Right renal pelvis (tissue), 4 donors: ENCODE measurements around the gene AGO4. TPM values are rescaled to one million over a fixed set of nuclear protein-coding genes. Genes with fewer than 3 reads are reported as not detected.
"Not testable (repeated sequence)": the region's sequence is repeated elsewhere in the genome, so short reads cannot be mapped to it uniquely, and the experiment has no call there.

Experiments used
- DNase-seq, 4 donors: peaks; one replicate each; pipeline ENCODE4 v3.0.0-alpha.2; 2013; ENCODE audit warnings: low read depth in 4 of 4, low spot score in 3 of 4, missing footprints in 1 of 4
- polyA plus RNA-seq, 4 donors: library from polyadenylated mRNA; unstranded; fragments of 120-200 nt; gene quantifications; one replicate each; pipeline ENCODE4 v1.2.1, GENCODE V29; 2013; ENCODE audit not compliant: insufficient read length in 4 of 4

Gene AGO4
- polyA plus RNA-seq, 4 donors: 15.6 to 21.1 (median 18.4) TPM

DNA sequence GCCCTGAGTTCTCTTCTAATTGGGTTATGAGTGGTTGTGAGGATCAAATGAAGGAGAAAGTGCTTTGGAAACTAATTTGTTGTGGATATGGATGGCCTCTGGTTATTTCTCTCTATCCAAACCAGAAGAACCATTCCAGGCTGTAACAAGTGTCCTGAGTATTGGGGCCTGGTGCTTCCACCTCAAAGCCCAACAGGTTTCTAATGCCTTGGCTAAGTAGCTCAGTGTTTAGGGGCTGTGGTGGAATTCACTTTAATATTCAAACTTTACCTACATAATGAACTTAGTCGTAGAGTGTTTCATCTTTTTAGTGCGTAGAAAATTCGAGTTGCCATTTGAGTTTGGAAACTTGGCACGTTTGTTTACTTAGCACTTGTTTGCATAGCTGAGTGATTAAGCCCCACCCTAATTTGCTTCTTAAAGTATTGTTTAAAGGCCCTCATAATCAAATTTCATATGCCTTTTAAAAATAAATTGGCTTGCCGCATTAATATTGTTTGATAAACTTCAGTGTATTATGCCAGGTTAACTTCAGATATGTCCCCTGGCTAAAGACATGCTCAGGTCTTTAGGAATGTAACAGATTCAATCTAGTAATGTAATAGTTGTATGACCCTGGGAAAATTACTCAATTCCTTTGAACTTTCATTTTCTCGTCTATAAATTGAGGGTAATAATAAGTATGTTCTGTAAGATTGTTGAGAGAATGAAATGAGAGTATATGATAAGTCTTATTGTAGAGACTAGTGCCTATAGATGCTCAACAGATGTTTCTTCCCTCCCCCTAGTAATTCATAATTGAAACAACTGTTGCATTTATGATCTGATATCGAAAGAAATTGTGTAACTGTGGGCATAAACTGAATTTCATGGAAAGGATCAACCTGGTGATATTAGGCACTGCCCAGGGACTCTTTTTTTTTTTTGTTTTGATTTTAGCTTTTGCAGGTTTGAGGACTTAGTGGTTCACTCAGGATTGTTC, 1.6 kb downstream of the AGO4 start:
- no peak for DNase-seq

DNA sequence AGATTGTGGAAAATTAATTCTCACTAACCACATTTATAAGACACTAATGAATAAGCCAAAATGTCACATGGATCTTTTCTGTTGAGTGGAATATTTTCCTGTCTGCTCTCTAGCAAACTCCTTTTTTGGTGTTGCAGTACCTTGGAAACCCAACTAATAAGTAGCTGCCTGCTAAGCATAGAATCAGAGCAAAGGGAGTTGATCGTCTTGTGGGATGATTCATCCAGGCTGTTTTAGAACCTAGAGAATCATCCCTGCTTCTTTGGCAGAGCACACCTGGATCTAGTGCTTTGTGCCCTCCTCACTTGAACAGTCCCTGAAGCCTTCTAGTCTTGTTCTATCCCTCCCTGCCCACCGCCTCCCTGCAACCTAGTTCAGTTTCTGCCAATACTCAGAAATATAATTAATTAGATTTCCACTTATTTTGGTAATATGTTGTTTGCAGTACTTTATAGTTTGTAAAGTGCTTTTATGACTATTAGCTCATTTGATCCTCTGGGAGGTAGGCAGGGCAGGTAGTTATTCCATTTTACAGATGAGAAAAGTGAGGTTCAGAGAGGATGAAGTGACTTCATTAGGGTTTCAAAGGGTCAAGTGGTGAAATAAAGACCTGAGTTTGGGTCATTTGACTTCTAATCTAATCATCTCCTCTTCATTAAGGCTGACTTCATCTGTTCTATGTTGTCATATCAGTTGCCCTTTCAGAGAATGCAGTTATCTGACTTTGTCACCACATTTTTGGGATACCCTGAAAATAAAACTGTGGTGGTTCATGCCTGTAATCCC, 2.5 kb downstream of the AGO4 start:
- DNase-seq: no peak

DNA sequence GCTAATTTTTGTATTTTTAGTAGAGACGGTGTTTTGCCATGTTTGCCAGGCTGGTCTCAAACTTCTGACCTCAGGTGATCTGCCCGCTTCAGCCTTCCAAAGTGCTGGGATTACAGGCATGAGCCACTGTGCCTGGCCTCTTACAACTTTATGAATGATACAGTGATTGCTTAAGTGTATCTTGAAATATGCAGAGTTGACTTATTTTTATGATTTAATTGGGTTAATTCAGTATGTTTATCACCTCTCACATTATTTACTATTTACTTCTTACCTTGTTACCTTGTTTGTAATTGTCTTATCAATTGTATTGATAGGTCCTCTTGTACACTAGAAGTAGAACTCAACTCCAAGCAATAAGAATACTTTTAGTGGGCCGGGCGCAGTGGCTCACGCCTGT, 4.9 kb downstream of the AGO4 start:
- DNase-seq: not testable (repeated sequence)

DNA sequence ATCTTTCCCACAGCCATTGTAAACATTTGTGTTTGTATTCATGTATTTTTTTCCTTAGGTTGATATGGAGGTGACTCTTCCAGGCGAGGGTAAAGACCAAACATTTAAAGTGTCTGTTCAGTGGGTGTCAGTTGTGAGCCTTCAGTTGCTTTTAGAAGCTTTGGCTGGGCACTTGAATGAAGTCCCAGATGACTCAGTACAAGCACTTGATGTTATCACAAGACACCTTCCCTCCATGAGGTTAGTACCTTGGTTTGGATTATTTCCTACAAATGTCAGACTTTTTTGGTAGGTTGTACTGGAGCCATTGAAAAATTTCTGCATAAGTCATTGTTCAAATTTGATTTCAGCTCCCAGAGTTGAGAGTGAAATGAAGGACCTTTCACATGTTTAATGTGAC, 17.4 kb downstream of the AGO4 start:
- no peak for DNase-seq

DNA sequence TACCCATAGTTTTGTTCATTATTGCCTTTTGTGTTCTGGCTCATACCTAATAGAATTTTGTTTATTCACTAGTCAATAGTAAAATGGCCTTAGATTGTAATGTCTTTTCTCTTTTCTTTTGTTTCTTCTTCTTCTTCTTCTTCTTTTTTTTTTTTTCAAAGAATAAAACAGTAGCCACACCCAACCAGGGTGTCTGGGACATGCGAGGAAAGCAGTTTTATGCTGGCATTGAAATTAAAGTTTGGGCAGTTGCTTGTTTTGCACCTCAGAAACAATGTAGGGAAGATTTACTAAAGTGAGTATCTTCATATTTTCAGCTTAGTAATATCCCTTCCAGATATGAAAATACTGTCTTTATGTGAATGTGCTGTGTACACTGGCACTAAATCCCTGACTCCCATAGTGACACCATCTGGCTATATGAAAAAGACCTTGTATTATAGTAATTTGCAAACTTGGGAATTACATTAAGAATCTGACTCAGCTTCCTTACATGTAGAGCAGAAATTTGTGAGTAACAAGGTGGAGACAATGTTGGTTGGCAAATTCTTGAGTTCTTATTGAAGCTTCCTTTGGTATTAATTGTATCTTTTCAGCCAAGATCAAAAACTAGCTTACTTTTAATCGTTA, 24.6 kb downstream of the AGO4 start:
- DNase-seq: no peak

DNA sequence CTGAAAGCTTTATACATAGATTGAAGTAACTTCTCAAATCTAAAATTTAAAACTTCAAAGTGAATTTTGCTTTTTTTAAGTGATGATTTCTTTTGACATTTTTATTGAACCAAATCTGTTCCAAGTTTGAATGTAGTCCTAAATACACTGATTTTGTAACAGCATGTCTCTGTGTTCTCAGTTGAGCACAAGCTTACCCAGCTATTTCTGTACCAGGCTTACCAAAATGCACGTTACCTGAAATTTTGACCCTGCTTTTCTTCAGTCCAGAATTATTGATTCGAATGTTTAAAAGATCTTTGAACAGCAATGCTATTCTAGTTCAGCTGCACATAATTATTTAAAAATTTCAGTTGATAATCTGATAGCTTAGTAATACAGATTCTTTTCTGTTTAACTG, 25.6 kb downstream of the AGO4 start:
- no peak for DNase-seq

DNA sequence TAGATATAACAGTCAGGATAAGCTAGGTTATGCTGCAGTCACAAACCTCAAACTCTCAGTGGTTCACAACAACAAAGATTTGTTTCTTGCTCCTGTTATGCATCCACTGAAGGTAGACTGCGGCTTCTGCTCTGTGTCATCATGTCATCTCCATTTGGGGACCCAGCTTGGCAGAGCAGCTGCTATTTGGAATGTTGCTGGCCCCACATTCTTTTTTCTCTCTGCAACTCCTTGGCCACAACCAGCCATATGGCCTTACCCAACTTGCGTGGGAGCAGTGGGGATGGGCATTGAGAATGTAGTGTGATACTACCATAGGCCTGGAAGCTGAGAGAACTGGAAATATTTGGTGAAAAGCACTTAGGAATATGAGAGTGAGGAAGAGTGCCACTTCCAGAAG, 26.4 kb downstream of the AGO4 start:
- DNase-seq: no peak

DNA sequence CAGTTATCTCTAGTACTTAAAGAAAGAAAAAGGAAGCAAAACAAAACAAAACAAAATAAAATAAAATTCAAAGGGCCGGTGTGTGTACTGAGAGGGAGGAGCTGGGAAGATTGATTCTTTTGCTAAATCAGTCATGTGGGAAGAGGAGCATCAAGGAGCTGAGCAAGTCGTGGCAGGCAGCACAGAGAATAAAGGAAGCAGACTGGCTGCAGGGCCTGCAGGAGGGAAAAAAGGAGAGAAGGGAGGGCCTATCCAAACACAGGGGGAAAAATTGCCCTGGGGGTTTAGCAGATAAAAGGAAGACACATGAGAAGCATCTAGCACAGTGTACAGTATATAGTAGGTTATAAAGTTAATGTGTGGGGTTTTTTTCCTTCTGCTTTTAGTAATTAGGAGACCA, 27.6 kb downstream of the AGO4 start:
- no peak for DNase-seq

DNA sequence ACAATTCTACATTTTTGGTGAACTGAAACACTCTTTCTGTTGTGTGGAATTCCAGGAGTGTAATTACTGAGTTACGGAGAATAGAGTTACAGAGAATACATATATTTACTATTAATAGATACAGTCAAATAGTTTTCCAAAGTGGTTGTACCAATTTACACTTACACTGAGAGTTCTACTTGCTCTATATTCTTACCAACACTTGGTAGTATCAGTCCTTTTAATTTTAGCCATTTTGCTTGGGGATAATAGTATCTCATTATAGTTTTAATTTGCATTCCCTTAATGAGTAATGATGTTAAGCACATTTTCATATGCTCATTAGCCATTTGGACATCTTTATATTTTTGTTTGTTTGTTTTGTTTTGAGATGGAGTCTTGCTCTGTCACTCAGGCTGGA, 28.9 kb downstream of the AGO4 start:
- no peak for DNase-seq

DNA sequence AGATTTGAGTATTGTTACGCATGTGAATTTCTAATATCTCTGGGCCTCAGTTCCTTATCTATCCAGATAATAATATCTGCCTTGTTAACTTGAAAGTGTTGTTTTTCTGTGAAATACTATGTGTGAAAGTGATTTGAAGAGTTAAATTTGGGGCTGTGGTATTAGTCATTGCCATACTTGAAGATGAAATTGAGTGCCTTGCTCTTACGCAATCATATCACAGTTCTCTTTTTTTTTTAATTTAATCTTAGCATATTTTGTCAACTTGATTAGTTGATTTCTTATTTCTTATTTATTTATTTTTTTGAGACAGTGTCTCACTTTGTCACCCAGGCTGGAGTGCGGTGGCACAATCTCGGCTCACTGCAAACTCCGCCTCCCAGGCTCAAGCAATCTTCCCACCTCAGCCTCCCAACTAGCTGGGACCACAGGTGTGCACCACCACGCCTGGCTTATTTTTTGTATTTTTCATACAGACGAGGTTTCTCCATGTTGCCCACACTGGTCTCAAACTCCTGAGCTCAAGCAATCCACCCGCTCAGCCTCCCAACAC, 31.0 kb downstream of the AGO4 start:
- DNase-seq: no peak

DNA sequence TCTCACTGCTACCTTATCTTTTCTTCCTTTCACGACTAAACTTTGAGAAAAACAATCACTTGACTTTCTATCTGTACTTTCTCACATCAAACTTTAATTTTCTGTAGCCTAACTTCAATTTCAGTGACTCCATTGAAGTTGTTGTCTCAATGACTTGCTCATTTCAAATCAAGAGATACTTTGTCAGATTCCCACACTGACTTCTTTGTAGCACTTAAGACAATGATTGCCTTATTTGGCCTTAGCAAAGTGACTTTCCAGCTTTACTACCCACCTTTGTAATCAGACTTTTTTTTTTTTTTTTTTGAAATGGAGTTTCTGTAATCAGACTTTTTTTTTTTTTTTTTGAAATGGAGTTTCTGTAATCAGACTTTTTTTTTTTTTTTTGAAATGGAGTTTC, 37.0 kb downstream of the AGO4 start:
- DNase-seq: no peak

DNA sequence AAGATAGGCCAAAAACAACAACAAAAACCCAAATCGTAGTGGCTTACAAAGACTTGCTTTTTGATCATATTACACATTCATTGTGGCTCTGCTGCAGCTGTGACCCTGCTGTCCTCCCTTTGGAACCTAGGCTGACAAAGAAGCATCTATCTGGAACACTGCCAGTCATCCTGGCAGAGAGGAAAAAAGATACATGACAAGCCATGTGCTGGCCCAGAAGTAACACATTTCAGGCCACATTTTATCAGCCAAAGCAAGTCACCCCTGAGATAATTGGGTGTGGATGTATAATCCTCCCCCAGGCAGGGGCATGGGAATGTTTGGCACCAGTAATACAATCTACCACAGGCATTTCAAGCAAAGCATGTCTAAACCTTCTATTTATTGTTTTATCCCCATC, 38.0 kb downstream of the AGO4 start:
- no peak for DNase-seq

DNA sequence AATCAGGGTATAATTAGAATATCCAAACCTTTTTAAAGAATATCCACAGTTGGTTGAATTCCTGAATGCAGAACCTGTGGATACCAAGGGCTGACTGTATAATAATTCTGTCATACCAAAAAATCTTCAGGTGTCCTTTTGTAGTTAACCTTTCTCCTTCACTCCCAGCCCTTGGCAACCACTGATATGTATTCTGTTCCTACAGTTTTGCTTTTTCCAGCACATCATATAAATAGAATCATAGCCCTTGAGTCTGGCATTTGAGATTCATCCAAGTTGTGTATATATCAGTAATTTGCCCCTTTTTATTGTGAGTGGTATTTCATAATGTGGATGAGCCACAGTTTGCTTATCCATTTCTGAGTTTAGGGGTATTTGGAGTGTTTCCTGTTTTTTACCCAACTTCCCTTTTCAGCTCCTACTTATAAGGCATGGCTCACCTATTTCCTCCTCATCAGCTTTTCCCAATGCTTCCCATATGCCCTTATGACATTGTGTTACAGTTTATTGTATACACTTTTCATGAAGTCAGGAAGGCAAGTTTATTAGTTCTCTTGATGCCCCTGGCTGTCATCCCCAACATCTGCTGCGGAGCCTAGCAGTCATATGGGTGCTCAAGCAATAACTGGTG, 40.2 kb downstream of the AGO4 start:
- no peak for DNase-seq

DNA sequence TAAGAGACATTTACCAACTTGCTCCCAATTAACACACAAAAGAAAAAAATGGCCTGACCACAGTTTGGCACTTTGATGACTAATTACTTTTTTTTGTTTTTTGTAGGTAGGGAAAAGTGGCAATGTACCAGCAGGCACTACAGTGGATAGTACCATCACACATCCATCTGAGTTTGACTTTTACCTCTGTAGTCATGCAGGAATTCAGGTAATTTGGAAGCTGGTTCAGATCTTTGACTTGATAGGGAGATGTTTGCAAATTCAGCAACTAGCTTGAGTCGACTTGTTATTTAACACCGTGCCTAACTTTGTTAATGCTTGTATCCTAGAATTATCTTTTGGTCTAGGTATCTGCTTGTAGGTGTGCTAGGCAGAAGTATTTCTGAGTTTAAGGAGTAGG, 42.2 kb downstream of the AGO4 start:
- no peak for DNase-seq

DNA sequence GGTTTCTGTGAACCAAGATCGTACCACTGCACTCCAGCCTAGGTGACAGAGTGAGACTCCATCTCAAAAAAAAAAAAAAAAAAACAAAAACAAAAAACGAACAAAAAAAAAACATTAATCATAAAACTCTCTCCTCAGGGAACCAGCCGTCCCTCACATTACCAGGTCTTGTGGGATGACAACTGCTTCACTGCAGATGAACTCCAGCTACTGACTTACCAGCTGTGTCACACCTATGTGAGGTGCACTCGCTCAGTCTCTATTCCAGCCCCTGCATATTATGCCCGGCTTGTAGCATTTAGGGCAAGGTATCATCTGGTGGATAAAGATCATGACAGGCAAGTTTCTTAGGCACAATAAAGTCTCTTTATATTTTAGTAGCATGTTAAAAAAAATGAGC, 42.9 kb downstream of the AGO4 start:
- DNase-seq: no peak

DNA sequence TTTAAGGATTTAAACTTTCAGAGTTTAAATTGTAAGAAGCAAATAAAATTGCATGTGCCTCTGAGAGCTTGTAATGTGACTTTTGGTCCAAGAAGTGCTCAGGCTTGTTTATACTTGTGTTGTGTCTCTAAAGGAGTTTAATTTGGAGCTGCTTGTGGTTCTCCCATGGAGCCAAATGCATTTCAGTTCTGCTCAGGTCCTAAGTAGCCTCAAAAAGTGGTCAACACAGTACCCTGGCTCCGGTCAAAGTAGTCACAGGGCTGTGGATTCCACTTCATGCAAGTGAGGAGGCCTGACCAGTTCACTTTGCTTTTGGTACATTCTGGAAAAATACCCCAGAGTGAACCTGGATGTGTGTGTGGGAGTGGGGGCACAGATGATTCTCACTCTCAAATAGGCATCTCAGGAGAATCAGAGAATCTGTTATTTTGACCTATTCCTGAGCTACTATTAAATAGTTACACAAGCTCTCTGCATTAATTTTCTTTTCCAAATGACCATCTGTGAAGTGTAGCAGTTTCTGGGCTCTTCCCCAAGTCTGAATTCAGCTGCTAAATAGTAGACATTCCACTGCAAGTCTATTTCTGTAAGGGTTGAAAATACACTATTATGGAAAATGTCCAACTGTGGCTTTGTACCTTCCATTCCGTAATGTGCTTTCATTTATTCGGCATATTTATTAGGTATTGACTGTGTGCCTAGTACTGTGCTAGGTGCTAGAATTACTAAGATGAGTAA, 43.5 kb downstream of the AGO4 start:
- peak; percentile 25 to 63 (median 60) for DNase-seq

DNA sequence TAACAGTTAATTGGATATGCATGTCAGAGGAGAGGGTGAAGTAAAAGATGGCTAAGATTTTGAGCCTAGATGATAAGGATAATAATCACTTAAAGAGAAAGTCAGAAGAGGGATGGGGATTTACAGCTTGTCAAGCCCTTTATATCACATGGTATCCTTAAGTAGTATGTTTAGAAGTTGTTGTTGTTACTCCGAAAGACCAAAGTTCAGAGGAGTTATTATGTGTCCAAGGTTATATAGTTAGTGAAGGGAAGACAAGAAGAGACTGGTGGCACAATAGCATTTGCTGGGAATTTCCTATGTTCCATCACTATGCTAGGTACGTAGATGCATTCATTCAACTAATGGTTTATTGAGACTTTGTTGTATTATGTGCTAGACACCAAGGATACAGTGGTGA, 44.4 kb downstream of the AGO4 start:
- no peak for DNase-seq

DNA sequence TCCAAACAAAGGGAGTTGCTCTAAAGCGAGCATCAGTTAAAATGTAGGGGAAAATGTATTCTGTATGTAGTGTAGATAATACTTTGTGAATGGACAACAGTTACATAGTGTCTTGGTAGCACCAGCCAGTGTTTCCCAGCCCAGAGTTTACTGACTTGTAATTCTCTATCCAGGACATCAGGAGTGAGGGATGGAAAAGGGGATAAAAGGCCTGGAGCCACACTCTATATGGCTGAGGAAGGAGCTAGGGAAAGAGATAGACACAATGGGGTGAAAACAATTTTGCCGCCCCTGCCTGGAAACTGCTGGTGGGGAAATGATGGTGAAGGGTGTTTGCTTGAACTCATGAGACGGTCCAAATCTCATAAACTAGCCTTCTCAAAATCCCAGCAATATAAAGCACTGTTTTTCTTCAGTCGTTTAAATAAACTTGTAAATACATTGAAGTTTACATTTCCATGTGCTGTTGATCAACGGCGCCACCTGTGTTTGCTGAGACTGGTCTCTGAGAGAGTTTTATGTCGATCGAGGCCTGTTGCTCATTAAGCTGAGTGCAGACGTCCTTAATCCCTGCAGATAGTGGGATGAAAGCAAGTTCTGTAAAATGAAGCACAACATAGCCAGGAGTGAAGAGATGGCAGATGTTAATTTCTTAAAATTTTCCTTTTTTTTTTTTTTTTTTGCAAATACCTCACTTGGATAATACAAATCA, 47.3 kb downstream of the AGO4 start:
- DNase-seq: no peak

DNA sequence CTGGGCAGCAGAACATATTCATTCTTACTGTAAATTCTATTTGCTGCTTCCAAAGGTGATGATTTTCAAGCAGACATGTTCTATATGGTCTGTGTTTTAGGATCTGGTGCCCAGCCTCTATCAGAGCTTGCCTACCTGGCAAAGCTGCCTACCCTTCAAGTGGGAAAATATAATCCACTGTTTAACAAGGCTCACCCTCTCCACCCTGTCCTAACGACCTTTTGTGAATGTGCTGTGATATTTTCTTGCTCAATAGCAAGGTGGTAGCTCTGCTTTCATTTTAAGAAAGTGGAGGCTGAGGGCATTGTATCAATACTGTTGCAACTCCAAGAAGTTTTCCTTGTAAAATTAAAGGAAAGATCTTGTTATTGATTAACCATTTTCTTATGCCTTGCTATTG, 49.1 kb downstream of the AGO4 start:
- DNase-seq: no peak
